ENCODE data around the gene XXYLT1. TPM values are rescaled to one million over a fixed set of nuclear protein-coding genes. Genes with fewer than 3 reads are reported as not detected.

Gene XXYLT1
- total and polyA plus RNA-seq, 12 donors, result 2.2 to 7.2 (median 3.6) TPM

DNA sequence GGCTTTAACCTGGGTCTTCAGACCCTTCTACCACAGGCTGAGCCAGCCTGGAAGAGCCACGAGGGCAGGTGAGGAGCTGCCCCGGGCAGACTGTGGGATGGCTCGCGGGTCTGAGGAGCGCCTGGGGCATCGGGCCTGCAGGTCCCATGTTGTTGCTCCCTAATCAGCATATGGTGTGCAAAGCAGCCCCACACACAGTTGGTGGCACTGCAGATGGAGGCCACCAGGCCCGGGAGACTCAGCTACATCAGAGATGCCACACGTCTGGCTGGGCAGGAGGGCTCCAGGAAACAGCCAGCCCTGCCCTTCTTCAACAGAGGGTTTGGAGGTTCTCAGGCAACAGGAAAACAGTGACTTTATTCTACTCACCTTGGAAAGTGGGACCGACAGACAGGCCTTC is 63.9 kb downstream of the XXYLT1 start:
- H3K27me3 ChIP-seq, result no peaks in the 10 kb centered on the region
- H3K36me3 ChIP-seq, result no peaks in the 10 kb centered on the region
- peak overlapping the region in 1 of 10 donors; percentile 90 for H3K27ac ChIP-seq
- intact Hi-C loops (cut with DNase I), result loop anchor here in 1 of 10 donors (10.0 kb wide), 1 partner anchor 52 kb away; no protein-coding TSS in a partner anchor
- H3K4me3 ChIP-seq, result no peak overlapping the region
- DNase-seq (no peak), ATAC-seq (no peak)
- peaks cover 16 to 66% (median 50%) of the 10 kb centered on the region in 9 donors for H3K4me1 ChIP-seq
- TF ChIP-seq, protein P1, sequence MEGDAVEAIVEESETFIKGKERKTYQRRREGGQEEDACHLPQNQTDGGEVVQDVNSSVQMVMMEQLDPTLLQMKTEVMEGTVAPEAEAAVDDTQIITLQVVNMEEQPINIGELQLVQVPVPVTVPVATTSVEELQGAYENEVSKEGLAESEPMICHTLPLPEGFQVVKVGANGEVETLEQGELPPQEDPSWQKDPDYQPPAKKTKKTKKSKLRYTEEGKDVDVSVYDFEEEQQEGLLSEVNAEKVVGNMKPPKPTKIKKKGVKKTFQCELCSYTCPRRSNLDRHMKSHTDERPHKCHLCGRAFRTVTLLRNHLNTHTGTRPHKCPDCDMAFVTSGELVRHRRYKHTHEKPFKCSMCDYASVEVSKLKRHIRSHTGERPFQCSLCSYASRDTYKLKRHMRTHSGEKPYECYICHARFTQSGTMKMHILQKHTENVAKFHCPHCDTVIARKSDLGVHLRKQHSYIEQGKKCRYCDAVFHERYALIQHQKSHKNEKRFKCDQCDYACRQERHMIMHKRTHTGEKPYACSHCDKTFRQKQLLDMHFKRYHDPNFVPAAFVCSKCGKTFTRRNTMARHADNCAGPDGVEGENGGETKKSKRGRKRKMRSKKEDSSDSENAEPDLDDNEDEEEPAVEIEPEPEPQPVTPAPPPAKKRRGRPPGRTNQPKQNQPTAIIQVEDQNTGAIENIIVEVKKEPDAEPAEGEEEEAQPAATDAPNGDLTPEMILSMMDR (IDR thresholded peaks at IDR 0.05), result no peak
- WGBS, 2 donors, result 97 to 98% methylated on average over 9 of the region's 9 CpGs
- H3K9me3 ChIP-seq, result no peaks in the 10 kb centered on the region

DNA sequence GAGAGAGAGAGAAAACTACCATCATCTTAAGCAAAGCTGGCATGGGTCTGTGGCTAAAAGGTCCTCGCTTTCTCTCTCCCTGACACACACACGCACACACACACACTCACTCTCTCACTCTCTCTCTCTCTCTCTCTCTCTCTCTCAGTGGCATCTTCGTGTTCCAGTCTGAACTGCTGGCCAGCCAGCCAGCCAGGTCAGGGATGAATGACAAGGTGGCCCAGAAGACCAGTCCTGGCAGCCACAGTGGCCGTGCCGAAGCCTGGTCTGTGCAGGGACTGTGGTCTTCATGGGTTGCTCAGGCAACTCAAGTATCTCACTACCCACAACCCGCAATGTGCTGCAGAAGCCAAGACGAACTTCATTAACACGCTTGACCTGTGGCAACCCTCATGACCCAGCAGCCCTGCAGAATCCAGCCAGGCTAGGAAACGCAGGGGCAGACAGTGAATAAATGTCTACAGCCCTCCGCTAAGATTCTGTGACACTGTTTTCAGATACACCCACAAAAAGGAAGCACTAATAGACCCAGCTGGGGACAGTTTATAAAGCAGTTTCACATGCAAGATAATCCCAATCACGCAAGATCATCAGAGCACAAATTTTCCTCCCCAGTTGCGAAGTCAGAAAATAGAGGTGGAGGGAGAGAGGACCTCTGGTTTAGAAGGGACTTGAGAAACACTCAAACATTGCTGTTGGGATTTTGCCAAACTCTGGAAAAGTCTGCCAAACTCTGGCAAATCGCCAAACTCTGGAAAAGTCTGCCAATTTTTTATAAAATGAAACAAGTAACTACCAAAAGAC is 66.4 kb downstream of the XXYLT1 start:
- no peaks in the 10 kb centered on the region for H3K9me3 ChIP-seq
- no peak overlapping the region for H3K4me3 ChIP-seq
- H3K36me3 ChIP-seq, result no peaks in the 10 kb centered on the region
- no peaks in the 10 kb centered on the region for H3K27me3 ChIP-seq
- peak in 6 of 8 donors; percentile 16 to 35 (median 24) for ATAC-seq
- TF ChIP-seq, protein P1 (IDR thresholded peaks at IDR 0.05), result no peak
- peaks cover 15 to 47% (median 34%) of the 10 kb centered on the region in 9 donors for H3K4me1 ChIP-seq
- WGBS, 2 donors, result 48 to 61% methylated on average over 13 of the region's 13 CpGs
- DNase-seq, result no peak
- peak overlapping the region in 4 of 10 donors; percentile 11 to 64 (median 50) for H3K27ac ChIP-seq
- intact Hi-C loops (cut with DNase I), result loop anchor here in 1 of 10 donors (10.0 kb wide), 1 partner anchor 50 kb away; no protein-coding TSS in a partner anchor

DNA sequence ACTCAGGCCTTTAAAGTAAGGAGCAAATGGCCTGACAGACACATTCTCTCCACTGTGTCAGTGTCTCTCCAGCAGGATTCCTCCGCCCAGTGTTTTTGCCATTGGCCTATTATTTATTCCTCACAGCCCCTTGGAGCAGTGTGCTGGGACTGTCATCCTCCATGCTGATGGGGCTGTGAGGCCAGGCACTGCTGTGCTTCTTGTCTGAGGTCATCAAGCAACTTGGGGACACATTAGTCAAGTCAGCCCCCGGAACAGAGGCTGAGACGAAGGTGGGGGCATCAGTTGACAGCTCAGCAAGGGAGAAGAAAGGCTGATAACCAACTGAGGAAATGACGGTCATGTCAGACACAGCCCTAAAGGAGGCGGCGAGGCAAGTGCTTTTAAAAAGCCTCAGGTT is 67.4 kb downstream of the XXYLT1 start:
- DNase-seq, result no peak
- ATAC-seq, result peak in 1 of 8 donors; percentile 28
- intact Hi-C loops (cut with DNase I), result loop anchor here in 1 of 10 donors (10.0 kb wide), 1 partner anchor 49 kb away; no protein-coding TSS in a partner anchor
- TF ChIP-seq, protein P1 (IDR thresholded peaks at IDR 0.05), result no peak
- no peak overlapping the region for H3K4me3 ChIP-seq
- peak overlapping the region in 1 of 10 donors; percentile 64 for H3K27ac ChIP-seq
- 86 to 92% methylated on average over 6 of the region's 6 CpGs for WGBS, 2 donors
- no peaks in the 10 kb centered on the region for H3K27me3 ChIP-seq
- H3K9me3 ChIP-seq, result no peaks in the 10 kb centered on the region
- no peaks in the 10 kb centered on the region for H3K36me3 ChIP-seq
- peaks cover 5 to 37% (median 28%) of the 10 kb centered on the region in 9 donors for H3K4me1 ChIP-seq

DNA sequence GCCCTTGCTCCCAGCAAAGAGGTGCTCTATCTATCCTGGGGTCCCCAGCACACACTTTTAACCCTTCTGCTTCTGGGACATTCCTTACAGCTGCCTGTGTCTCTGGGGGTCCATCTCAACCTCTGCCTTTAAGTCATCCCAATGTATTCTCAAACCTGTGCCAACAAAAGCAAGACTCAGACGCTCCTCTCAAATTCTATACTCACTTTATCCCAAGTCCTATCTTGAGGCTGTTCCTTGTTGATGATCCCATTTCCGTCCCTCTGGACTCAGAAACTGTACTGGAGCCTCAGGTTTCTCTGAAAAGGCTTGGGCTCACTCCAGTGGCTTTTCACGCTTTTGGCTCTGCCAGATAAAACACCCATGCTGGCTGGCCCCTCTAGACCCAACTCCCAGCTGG is 69.7 kb downstream of the XXYLT1 start:
- ATAC-seq (no peak), DNase-seq (no peak)
- WGBS, 2 donors, result 79 to 81% methylated on average over 3 of the region's 3 CpGs
- Histone ChIP-seq H3K4me1 (peaks cover 5 to 36% (median 18%) of the 10 kb centered on the region in 9 donors), H3K4me3 (no peak overlapping the region), H3K27ac (no peak overlapping the region), H3K27me3 (no peaks in the 10 kb centered on the region), H3K36me3 (no peaks in the 10 kb centered on the region), H3K9me3 (no peaks in the 10 kb centered on the region)
- intact Hi-C loops (cut with DNase I), result loop anchor here in 1 of 10 donors (10.0 kb wide), 1 partner anchor 46 kb away; no protein-coding TSS in a partner anchor
- TF ChIP-seq, protein P1 (IDR thresholded peaks at IDR 0.05), result no peak
